ENCODE measurements around the gene THSD4.

Gene THSD4

DNA sequence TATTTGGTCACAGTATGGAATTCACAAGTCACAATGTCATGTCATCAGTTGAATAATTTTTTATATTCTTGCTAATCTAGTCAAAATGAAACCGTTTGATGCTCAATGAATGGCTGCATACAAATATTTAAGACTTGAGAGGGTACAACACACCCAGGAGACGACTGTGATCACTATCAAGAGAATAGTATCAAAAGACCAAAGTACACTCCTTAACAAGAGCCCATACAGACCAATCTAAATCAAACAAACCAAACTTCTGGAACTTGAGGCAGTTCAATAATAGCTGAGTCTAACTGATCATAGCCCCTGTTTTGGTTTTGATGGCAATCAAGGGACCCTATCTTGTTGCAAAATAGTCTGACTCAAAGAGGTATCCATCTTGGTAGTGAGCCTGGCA lies 265.1 kb downstream of the THSD4 start:
- no peaks in the 10 kb centered on the region for H3K9me3 ChIP-seq (ENCODE audit: control insufficient read depth, low read length)
- H3K27ac ChIP-seq (ENCODE audit: low read depth, low read length, severe bottlenecking) = no peak overlapping the region
- no peak overlapping the region for H3K4me3 ChIP-seq (ENCODE audit: extremely low read depth, insufficient read depth, low read length, poor library complexity, severe bottlenecking)
- no peaks in the 10 kb centered on the region for H3K36me3 ChIP-seq (ENCODE audit: control insufficient read depth, insufficient read depth, low read length)
- H3K4me1 ChIP-seq (ENCODE audit: control insufficient read depth, insufficient read depth, low read length, poor library complexity, severe bottlenecking) = no peaks in the 10 kb centered on the region
- WGBS, 2 experiments (ENCODE audit: insufficient coverage in 2 of 2) = 100% methylated on average over 1 of the region's 2 CpGs

DNA sequence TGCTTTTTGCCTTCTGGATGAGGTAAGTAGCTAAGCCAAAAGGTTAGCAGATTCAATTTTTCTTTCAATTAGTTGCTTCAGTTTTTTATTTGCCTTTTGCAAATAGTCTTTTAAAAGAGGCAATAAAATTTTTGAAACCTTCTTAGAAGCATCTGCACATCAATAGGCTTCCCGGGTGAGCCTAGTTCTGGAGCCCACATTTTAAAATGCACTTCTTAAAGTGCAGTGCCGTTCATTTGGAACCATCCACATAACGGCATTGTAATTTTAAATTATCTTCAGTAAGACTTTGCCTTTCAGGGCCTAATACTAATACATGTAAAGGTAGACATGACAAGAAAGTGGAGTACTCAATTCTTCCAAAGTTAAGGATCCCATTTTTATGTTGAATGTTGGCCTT lies 269.2 kb downstream of the THSD4 start:
- Histone ChIP-seq H3K9me3 (ENCODE audit: control insufficient read depth, low read length) (peaks cover 6% of the 10 kb centered on the region), H3K4me1 (ENCODE audit: control insufficient read depth, insufficient read depth, low read length, poor library complexity, severe bottlenecking) (peaks cover 25% of the 10 kb centered on the region), H3K4me3 (ENCODE audit: extremely low read depth, insufficient read depth, low read length, poor library complexity, severe bottlenecking) (no peak overlapping the region), H3K36me3 (ENCODE audit: control insufficient read depth, insufficient read depth, low read length) (no peaks in the 10 kb centered on the region), H3K27ac (ENCODE audit: low read depth, low read length, severe bottlenecking) (no peak overlapping the region)
- WGBS, 2 experiments (ENCODE audit: insufficient coverage in 2 of 2) = 66 to 81% methylated on average over 2 to 3 of the region's 3 CpGs

DNA sequence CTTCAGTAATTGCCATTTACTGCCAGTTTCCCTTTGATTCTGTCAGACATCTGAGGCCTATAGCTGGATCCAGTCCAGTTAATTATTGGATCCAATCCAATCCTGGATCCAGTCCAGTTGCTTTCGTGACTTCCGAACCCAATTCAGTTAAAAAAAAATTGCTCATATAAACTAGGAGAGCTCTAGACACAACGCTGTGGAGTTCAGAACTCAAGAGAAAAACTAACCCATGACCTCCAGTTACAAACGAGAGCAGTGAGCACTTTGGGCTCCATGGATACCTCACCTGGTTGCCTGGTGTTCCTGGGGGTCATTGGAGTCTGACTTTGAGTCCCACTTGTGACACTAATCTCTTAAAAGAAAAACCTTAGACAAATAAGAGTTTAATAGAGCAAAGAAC lies 269.8 kb downstream of the THSD4 start:
- Histone ChIP-seq H3K36me3 (ENCODE audit: control insufficient read depth, insufficient read depth, low read length) (no peaks in the 10 kb centered on the region), H3K27ac (ENCODE audit: low read depth, low read length, severe bottlenecking) (no peak overlapping the region), H3K9me3 (ENCODE audit: control insufficient read depth, low read length) (peaks cover 6% of the 10 kb centered on the region), H3K4me3 (ENCODE audit: extremely low read depth, insufficient read depth, low read length, poor library complexity, severe bottlenecking) (no peak overlapping the region), H3K4me1 (ENCODE audit: control insufficient read depth, insufficient read depth, low read length, poor library complexity, severe bottlenecking) (peaks cover 25% of the 10 kb centered on the region)
- WGBS, 2 experiments (ENCODE audit: insufficient coverage in 2 of 2) = 58 to 75% methylated on average over 3 of the region's 4 CpGs

DNA sequence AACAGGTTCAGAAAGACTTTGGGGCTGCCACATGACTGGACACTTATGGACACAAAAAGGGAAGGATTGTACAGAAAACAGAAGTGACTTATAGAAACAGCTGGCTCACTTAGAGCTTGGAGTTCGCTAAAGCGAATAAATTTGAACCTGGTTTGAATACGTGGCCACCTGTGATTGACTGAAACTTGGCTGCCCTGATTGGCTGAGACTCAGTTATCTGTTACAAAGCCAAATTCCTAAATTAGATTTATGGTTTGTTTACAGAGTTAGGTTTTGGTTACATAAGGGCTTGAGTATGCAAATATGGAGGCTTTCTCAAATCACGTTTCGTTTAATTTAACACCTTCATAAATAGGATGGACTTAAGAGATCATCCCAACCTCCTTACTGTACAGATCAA lies 270.2 kb downstream of the THSD4 start:
- Histone ChIP-seq H3K4me3 (ENCODE audit: extremely low read depth, insufficient read depth, low read length, poor library complexity, severe bottlenecking) (no peak overlapping the region), H3K27ac (ENCODE audit: low read depth, low read length, severe bottlenecking) (no peak overlapping the region), H3K4me1 (ENCODE audit: control insufficient read depth, insufficient read depth, low read length, poor library complexity, severe bottlenecking) (peaks cover 25% of the 10 kb centered on the region), H3K9me3 (ENCODE audit: control insufficient read depth, low read length) (peaks cover 6% of the 10 kb centered on the region), H3K36me3 (ENCODE audit: control insufficient read depth, insufficient read depth, low read length) (no peaks in the 10 kb centered on the region)
- WGBS, 2 experiments (ENCODE audit: insufficient coverage in 2 of 2) = 78 to 83% methylated on average over 1 to 2 of the region's 5 CpGs

DNA sequence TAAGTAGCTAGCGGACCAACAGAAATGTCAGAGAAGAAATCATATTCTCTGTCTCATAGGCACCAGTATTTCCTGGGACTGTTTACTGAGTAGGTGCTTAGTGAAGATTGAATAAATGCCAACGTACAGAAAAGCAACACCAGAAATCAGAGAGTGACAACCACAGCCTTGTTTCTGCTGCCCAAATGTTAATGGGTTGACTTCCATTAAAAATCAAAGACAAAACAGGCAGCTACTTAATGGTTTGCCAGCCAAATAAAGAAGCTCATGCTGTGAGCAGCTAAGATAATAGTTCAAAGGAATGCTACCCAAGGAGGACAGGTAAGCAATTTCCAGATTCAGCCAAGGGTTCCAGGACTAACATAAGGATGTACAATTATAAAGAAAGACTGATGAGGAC lies 270.7 kb downstream of the THSD4 start:
- no peak overlapping the region for H3K4me3 ChIP-seq (ENCODE audit: extremely low read depth, insufficient read depth, low read length, poor library complexity, severe bottlenecking)
- WGBS, 2 experiments (ENCODE audit: insufficient coverage in 2 of 2) = 0 to 91% methylated on average over 1 of the region's 2 CpGs
- peaks cover 6% of the 10 kb centered on the region for H3K9me3 ChIP-seq (ENCODE audit: control insufficient read depth, low read length)
- no peak overlapping the region for H3K27ac ChIP-seq (ENCODE audit: low read depth, low read length, severe bottlenecking)
- H3K36me3 ChIP-seq (ENCODE audit: control insufficient read depth, insufficient read depth, low read length) = no peaks in the 10 kb centered on the region
- peaks cover 25% of the 10 kb centered on the region for H3K4me1 ChIP-seq (ENCODE audit: control insufficient read depth, insufficient read depth, low read length, poor library complexity, severe bottlenecking)

DNA sequence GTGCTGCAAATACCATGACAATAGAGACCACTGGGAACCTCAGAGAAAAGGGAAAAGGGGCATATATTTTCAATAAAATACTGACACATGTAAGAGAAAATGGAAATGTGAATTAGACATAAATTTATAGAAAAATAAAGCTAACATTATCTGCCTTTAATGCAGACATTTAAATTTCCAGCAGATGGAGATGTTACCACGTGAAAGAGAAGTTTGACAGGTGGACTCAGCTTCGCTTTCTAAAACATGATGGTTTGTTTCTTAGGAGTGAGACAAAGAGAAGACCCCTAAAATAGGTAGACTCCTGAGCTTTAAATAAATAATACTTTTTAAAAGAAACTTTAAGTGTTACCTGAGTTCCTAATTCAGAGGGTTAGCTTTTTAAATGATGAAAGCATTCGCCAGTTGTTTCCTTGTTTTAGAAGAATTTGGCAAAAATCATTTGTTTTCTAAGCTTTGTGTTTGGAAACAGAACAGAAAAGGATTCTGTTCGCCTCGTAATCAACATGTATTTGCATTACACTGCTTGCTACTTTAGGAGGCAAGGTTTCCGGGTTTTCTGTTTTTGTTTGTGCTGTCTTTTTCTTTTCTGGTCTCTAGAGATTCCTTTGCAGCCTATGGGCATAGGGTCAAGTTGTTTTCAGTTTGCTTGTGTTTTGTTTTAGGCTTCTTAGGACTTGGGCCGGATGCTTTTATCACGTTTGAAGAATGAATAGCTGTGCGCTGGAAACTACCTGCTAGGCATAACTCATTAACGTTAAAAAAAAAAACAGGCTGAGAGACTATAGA lies 271.4 kb downstream of the THSD4 start:
- no peaks in the 10 kb centered on the region for H3K36me3 ChIP-seq (ENCODE audit: control insufficient read depth, insufficient read depth, low read length)
- peaks cover 6% of the 10 kb centered on the region for H3K9me3 ChIP-seq (ENCODE audit: control insufficient read depth, low read length)
- peaks cover 25% of the 10 kb centered on the region for H3K4me1 ChIP-seq (ENCODE audit: control insufficient read depth, insufficient read depth, low read length, poor library complexity, severe bottlenecking)
- WGBS, 2 experiments (ENCODE audit: insufficient coverage in 2 of 2) = 14% methylated on average over 8 of the region's 10 CpGs; no CpG with 5 or more reads in 1 of the 2 experiments
- no peak overlapping the region for H3K4me3 ChIP-seq (ENCODE audit: extremely low read depth, insufficient read depth, low read length, poor library complexity, severe bottlenecking)
- no peak overlapping the region for H3K27ac ChIP-seq (ENCODE audit: low read depth, low read length, severe bottlenecking)

DNA sequence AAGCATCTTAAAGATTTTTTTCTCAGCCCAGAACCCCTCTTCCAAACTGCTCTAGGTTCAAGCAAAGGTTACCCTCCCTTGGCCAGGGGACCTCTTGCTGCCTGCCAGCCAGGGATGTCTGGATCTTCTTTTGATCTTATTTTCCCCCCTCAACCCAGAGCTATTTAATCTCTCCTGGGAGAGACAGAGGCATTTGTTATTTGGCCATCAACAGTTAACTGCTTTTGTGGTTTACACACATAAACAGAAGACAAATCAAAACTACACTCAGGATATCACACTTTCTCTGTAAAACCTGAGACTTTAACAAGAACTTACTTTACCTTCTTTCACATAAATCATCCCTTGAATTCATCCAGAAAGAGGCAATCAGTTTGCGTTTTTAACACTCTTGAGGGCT lies 272.5 kb downstream of the THSD4 start:
- no peak overlapping the region for H3K27ac ChIP-seq (ENCODE audit: low read depth, low read length, severe bottlenecking)
- H3K4me3 ChIP-seq (ENCODE audit: extremely low read depth, insufficient read depth, low read length, poor library complexity, severe bottlenecking) = no peak overlapping the region
- H3K4me1 ChIP-seq (ENCODE audit: control insufficient read depth, insufficient read depth, low read length, poor library complexity, severe bottlenecking) = peaks cover 25% of the 10 kb centered on the region
- H3K9me3 ChIP-seq (ENCODE audit: control insufficient read depth, low read length) = peaks cover 6% of the 10 kb centered on the region
- WGBS, 2 experiments (ENCODE audit: insufficient coverage in 2 of 2) = 86 to 100% methylated on average over 1 of the region's 1 CpG
- H3K36me3 ChIP-seq (ENCODE audit: control insufficient read depth, insufficient read depth, low read length) = no peaks in the 10 kb centered on the region

DNA sequence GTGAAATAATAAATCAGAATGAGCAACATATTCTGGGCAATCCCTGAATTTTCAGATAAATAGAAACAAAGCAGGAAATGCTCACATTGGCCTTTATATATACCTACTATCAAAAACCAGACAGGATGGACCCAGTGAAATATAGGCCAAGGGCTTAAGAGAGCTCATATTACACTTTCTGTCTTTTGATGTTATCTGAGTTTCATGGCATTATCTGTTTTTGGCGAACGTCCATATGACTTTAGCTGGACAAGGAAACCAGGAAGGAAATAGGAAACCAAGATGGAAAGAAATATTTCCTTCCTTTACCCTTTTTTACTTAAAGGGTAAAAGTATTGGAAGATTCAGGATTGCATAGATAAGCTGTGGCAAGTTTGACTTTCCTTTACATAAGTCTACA lies 274.8 kb downstream of the THSD4 start:
- no peak overlapping the region for H3K4me3 ChIP-seq (ENCODE audit: extremely low read depth, insufficient read depth, low read length, poor library complexity, severe bottlenecking)
- peaks cover 6% of the 10 kb centered on the region for H3K9me3 ChIP-seq (ENCODE audit: control insufficient read depth, low read length)
- no CpG with 5 or more reads among the region's 2 CpGs for WGBS, 2 experiments (ENCODE audit: insufficient coverage in 2 of 2)
- no peaks in the 10 kb centered on the region for H3K36me3 ChIP-seq (ENCODE audit: control insufficient read depth, insufficient read depth, low read length)
- peaks cover 25% of the 10 kb centered on the region for H3K4me1 ChIP-seq (ENCODE audit: control insufficient read depth, insufficient read depth, low read length, poor library complexity, severe bottlenecking)
- H3K27ac ChIP-seq (ENCODE audit: low read depth, low read length, severe bottlenecking) = no peak overlapping the region

DNA sequence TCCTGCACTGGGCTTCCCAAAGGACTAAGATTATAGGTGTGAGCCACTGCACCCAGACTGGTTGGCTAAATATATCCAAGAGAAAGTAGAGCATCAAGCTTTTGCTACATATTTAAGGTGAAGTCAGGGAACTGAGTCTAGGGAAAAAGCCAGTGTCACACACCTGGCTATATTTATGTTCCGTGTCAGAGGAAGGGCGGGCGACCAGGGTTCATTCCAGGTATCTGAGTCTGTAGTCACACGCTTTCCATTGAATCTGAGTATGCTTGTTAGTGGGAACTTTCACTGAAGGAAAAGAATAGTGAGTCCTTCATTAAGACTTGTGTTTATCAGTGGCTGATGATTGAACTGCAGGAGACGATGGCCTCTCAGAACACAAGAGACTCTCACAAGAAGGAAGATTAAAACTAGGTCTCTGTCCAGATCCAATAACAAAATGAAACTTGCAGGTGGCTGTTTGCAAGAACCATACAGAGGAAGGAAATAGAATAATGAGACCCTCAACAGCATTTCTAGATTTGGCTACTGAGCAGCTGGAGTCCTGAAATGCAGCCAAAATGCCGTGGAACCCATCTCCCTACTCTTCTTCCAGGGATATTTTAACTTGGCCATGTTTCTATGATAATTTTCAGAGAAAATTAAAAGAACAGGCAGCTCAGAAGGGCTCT lies 276.3 kb downstream of the THSD4 start:
- Histone ChIP-seq H3K4me1 (ENCODE audit: control insufficient read depth, insufficient read depth, low read length, poor library complexity, severe bottlenecking) (peaks cover 14% of the 10 kb centered on the region), H3K27ac (ENCODE audit: low read depth, low read length, severe bottlenecking) (no peak overlapping the region), H3K4me3 (ENCODE audit: extremely low read depth, insufficient read depth, low read length, poor library complexity, severe bottlenecking) (no peak overlapping the region), H3K9me3 (ENCODE audit: control insufficient read depth, low read length) (peaks cover 6% of the 10 kb centered on the region), H3K36me3 (ENCODE audit: control insufficient read depth, insufficient read depth, low read length) (no peaks in the 10 kb centered on the region)
- WGBS, 2 experiments (ENCODE audit: insufficient coverage in 2 of 2) = 92 to 98% methylated on average over 4 to 5 of the region's 6 CpGs

DNA sequence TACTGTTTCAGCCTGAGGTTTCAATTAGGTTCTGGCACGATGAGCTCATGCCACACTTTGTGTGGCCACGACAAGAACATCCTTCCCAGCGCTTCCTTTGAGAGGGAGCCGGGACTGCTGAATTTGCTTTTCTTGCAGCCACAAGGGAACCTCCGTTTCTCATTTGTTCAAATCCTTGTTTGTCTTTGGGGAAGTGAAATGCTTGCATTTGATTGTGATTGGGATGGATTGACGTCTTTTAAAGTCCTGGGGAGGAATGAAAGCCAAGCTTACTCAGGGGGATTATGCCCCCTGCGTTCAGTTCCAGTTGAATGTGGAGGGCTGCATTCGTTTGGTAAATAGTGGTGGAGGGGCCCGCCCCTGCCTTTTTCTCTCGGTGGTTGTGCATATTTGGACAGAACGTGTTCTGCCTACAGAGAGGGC lies 277.6 kb downstream of the THSD4 start:
- Histone ChIP-seq H3K36me3 (ENCODE audit: control insufficient read depth, insufficient read depth, low read length) (no peaks in the 10 kb centered on the region), H3K4me3 (ENCODE audit: extremely low read depth, insufficient read depth, low read length, poor library complexity, severe bottlenecking) (no peak overlapping the region), H3K9me3 (ENCODE audit: control insufficient read depth, low read length) (peaks cover 6% of the 10 kb centered on the region), H3K27ac (ENCODE audit: low read depth, low read length, severe bottlenecking) (no peak overlapping the region), H3K4me1 (ENCODE audit: control insufficient read depth, insufficient read depth, low read length, poor library complexity, severe bottlenecking) (peaks cover 3% of the 10 kb centered on the region)
- WGBS, 2 experiments (ENCODE audit: insufficient coverage in 2 of 2) = 64 to 75% methylated on average over 7 to 10 of the region's 11 CpGs

DNA sequence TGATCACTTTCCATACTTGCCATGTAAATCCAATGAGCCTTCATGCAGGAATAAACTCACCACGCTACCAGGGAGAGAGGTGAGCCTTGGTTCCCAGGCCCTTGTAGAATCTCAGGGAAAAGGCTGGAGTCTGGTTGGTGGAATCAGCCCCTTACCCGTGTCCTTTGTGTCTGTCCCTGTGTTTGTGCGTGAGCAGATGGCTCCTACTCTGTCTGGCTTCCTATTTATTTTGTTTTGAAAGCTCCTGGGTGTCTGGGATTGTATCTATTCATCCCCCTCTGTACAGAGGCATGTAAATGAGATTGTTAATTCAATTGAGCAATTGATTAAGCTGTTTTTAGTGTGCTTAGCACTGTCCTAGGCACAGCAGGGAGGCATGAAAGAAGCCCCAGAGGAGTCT lies 278.1 kb downstream of the THSD4 start:
- Histone ChIP-seq H3K36me3 (ENCODE audit: control insufficient read depth, insufficient read depth, low read length) (no peaks in the 10 kb centered on the region), H3K27ac (ENCODE audit: low read depth, low read length, severe bottlenecking) (no peak overlapping the region), H3K9me3 (ENCODE audit: control insufficient read depth, low read length) (peaks cover 6% of the 10 kb centered on the region), H3K4me1 (ENCODE audit: control insufficient read depth, insufficient read depth, low read length, poor library complexity, severe bottlenecking) (no peaks in the 10 kb centered on the region), H3K4me3 (ENCODE audit: extremely low read depth, insufficient read depth, low read length, poor library complexity, severe bottlenecking) (no peak overlapping the region)
- 93 to 100% methylated on average over 1 to 2 of the region's 3 CpGs for WGBS, 2 experiments (ENCODE audit: insufficient coverage in 2 of 2)
